ENCODE measurements around the gene SBF2. TPM values are rescaled to one million over a fixed set of nuclear protein-coding genes. Genes with fewer than 3 reads are reported as not detected.

SBF2 gene
- polyA plus RNA-seq, 3 donors = 50.0 to 53.0 (median 51.4) TPM

GRCh38 chr11:10317776-10318526 lies 23.9 kb upstream of the SBF2 start:
- DNase-seq (ENCODE audit: low read depth in 3 of 3, low spot score in 2 of 3) = no peak

GRCh38 chr11:10317151-10317755 lies 23.2 kb upstream of the SBF2 start:
- DNase-seq (ENCODE audit: low read depth in 3 of 3, low spot score in 2 of 3) = no peak

- no peak for DNase-seq (ENCODE audit: low read depth in 3 of 3, low spot score in 2 of 3)
Observed at GRCh38 chr11:10315083-10315482, 21.1 kb upstream of the SBF2 start.

DNA sequence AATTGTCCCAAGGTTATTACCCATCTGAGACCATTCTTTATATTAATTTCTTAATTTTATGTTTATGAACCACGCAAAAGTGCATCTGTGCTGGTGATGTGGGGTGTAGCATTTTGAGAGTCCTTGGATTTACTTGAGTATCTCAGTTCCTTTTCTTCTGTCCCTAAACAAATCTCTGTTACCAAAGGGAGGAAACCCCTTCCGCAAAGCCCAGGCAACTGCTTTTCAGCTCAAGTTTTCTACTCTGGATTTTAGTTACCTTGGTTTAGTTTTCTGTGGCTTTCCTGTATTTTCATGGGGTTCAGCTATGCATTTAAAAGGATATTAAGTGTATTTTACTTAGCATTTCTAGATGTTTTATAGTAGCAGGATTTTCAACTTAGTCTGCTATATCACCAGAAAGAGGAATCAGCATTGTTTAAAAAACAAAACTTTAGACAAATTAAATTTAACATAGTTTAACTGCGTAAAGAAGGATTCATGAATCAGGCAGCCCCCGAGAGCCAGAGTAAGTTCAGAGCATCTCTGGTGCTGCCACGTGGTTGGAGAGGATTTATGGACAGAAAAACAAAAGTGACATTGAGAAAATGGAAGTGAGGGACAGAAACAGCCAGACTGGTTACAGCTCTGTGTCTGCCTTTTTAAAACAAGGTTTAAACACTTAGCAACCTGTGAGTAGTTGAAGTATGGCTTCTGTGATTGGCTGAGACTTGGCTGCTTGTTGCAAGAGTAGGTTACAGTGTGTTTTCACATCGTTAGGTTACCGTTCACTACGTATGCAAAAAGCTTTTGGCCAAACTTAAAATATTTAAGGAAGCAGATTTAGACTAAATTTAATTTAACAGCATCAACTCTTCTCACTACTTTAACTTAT lies 20.4 kb upstream of the SBF2 start:
- DNase-seq (ENCODE audit: low read depth in 3 of 3, low spot score in 2 of 3) = no peak

DNA sequence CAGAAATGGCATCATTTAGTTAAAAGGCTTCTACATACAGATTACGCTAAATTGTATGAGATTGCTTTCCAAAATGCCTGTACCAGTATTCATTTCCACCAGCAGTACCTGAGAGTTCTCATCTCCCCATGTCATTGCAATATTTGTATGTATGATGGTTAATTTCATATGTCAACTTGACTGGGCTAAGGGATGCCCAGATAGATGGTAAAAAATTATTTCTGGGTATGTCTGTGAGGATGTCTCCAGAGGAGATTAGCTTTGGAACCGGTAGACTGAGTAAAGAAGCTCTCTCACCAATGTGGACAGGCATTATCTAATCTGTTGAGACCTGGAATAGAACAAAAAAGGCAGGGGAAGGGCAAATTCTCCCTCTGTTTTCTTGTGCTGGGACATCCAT lies 17.8 kb upstream of the SBF2 start:
- no peak for DNase-seq (ENCODE audit: low read depth in 3 of 3, low spot score in 2 of 3)

DNA sequence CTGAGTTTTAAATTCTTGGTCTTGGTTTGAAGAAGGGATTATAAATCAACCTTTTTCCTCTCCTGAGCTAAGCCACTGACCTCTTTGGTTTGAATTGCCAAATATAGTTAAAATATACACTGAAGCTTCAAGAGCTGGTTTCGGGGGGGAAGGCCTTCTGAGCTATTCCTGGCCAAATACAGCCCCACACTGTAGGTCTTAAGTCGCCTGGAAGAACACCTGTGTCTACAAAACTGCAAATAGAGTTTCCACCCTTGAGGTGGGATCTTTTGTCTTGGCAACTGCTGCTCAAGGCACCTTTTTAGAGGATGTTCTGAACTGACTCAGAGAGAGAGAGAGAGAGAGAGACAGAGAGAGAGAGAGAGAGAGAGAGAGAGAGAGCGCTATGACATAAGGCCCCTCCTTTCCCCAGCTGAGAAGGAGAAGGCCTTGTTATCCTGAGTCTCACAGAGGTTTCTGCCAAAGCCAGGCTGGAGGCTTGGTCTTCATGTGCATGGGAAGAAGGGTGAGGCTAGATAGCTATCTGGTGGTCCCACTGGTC lies 16.4 kb upstream of the SBF2 start:
- DNase-seq (ENCODE audit: low read depth in 3 of 3, low spot score in 2 of 3) = no peak

GRCh38 chr11:10309163-10310093 lies 15.4 kb upstream of the SBF2 start:
- DNase-seq (ENCODE audit: low read depth in 3 of 3, low spot score in 2 of 3) = no peak

DNA sequence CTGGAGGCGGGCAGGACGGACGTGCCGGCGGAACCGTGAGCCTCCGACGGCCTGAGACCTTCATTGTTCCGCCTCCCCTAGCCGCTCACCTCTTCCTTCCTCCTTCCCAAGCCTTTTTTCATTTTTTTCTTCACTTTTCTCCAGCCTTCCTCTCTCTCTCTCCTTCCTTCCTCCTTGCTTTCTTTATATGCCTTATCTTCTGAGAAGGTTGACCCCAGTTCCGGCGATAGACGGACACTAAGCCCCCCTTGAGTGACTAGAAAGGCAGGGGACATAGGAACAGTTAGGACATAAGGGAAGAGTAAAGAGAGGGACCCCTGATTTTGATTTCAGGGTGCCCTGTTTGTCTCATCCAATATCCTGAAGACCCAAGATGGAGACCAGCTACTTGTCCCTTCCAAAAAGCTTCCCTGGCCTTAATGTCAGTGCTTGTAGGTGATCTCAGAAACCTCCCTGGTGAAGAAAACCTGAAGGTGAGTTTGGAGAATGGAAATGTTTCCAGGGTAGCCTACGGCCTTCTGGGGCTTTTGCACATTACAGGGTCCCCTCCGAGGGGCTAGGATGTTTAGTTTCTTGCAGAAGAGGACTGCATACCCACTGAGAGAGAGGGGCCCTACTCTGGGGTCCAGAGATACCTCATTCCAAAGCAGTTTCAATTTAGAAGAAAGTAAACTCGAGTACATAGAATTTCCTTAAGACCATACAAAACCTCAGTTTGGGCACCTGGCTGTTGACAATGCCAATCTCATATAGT lies 14.4 kb upstream of the SBF2 start:
- no peak for DNase-seq (ENCODE audit: low read depth in 3 of 3, low spot score in 2 of 3)

DNA sequence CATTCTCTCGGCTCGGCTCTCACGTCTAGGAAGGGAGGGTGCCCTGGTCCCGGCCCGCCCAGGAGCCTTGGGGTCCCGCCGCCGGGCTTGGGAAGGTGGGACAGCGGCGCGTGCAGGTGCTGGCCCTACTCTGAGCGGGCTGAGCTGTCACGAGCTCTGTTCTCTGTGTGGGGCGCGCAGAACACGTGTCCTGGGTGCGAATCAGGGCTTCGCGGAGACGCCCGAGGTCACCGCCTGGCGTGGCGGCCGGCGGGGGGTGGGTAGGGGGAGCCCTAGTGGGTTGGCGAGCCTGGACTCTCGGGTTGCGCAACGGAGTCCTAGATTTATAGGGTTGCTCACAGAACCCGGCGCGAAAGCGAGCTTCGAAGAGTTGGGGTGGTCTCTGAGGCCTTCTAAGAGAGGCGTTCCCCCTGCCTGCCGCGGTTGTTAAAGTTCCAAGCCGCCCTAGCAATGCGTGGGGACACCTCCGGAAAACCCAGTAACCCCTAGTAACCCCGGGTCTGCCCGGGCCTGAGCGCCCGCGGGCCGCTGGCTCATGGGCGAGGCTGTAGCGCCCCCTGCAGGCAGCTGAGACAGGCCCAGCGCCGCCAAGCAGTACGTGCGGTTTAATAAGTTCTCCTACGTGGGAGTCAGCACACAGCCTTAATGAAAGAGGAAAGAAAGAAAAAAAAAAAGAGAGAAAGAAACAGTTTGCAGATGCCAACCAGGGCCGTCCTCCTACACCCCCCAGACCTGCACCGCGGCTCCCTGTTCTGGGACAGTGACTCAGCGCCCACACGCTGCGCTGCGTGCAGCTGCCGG lies 13.6 kb upstream of the SBF2 start:
- DNase-seq (ENCODE audit: low read depth in 3 of 3, low spot score in 2 of 3) = no peak

GRCh38 chr11:10307022-10307399 lies 13.0 kb upstream of the SBF2 start:
- DNase-seq (ENCODE audit: low read depth in 3 of 3, low spot score in 2 of 3) = no peak

- no peak for DNase-seq (ENCODE audit: low read depth in 3 of 3, low spot score in 2 of 3)
Observed at GRCh38 chr11:10305964-10306918, 12.2 kb upstream of the SBF2 start.

DNA sequence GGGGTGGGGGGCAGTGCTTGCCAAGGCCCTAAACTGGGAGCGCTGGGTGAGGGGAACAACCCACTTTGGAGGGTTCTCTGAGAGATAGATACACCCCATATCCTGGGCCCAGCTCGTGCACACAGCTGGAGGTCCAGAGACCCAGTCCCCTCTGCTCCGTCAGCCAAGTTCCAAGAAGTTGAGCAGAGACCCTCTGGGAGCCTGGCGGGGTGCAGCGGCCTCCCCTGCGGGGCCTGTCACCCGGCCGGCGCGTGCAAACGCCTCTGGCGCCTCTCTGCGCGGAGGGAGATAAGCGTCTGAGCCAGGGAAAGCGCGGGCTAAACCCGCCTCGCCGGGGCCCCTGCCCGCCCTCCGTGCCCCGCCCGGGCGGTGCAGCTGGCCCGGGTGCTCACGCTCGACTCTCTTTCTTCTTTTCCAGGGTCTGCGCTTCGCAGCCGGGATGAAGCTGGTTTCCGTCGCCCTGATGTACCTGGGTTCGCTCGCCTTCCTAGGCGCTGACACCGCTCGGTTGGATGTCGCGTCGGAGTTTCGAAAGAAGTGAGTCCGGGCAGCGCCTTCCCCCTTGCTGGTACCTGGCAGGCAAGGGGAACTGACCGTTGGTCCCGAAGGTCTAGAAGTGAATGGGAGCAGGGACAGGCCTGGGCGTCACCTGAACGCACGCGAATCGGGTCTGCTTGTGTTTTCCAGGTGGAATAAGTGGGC lies 11.4 kb upstream of the SBF2 start:
- no peak for DNase-seq (ENCODE audit: low read depth in 3 of 3, low spot score in 2 of 3)

DNA sequence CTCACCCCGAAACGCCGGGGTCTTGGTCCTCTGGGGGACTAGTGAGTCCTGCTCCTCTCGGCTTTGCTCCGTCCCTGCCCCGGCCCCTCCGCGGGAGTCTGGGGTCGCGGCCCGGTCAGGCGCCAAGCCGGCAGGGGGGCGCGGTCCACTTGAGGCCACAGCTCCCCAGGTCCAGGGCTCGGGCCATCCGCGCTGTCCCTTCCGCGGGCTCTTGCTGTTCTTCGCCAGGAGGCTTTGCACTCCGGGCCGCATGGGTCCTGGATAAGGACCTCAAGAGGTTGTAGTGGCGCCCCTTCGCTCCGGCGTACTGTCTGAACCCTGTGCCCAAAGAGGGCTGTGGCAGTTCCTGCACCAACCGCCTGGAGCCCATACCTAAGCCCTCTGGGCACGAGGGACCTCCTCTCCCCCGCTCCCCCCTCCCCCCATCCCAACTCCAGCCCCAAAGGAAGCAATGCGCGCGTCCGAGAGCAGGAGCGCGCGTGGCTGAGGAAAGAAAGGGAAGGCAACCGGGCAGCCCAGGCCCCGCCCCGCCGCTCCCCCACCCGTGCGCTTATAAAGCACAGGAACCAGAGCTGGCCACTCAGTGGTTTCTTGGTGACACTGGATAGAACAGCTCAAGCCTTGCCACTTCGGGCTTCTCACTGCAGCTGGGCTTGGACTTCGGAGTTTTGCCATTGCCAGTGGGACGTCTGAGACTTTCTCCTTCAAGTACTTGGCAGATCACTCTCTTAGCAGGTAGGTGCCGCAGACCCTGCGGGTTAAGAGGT lies 10.7 kb upstream of the SBF2 start, which contains the start of gene ADM:
Gene ADM, plus strand, starts transcription at position 579 of the 767 bp plus-strand sequence. CDS start 628 bp downstream, outside the sequence.
- DNase-seq (ENCODE audit: low read depth in 3 of 3, low spot score in 2 of 3) = no peak

DNA sequence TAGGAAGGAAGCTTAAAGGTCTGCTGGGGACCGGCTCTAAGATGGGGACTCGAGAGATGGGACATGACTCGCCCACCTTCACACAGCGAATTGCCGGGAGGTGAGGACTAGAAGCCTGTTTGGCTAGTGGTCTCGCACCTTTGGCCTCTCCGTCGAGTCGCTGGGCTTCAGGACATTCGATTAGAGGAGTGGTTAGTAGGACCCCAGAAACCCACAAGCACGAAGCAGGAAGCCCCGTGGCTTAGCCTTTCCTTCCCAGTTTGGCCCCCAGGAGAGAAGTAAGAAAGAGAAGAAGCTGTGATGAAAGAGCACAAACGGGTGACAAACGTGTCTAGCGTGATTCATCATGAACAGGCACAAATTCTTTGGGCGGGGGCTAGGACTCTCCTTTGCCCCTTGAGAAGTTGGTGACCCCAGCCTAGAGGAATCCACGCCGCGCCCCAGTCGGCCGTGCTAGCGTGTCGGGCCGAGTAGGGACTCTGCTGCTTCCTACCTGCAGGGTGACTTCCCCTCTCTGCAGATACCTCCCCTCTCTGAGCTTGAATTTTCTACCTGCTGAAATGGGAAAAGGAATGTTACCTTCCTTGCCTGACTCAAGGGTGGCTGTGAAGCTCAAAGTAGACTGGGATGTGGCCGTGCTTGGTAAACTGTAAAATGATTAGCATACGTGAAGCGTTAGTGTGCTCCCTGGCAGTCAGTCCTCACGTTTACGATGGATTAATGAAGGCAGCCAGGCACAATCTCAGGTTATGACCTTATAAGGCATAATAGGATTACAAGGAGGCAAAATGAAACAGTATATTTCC lies 9.7 kb upstream of the SBF2 start:
- DNase-seq (ENCODE audit: low read depth in 3 of 3, low spot score in 2 of 3) = no peak

Data from right renal cortex interstitium (tissue), 3 donors.